ENCODE data around the gene ZNF318. TPM values are rescaled to one million over a fixed set of nuclear protein-coding genes. Genes with fewer than 3 reads are reported as not detected.
"Not testable (repeated sequence)": the region's sequence is repeated elsewhere in the genome, so short reads cannot be mapped to it uniquely, and the experiment has no call there.

ZNF318 gene
- total and polyA plus RNA-seq, 3 donors from 2014 or later = 79.7 to 123 (median 97.9) TPM

GRCh38 chr6:43412541-43412940, 43.1 kb upstream of the ZNF318 start:
- 91% methylated on average over 5 of the region's 5 CpGs; no CpG with 5 or more reads in 1 of the 2 donors for WGBS, 2 donors
- no peaks in the 10 kb centered on the region for H3K36me3 ChIP-seq (ENCODE audit: low read depth, missing control alignments)
- no peak for DNase-seq
- TF ChIP-seq POLR2A (IDR thresholded peaks at IDR 0.05) = no peak
- no peak for TF ChIP-seq CTCF (IDR thresholded peaks at IDR 0.05)
- H3K27me3 ChIP-seq = no peaks in the 10 kb centered on the region
- no peak overlapping the region for H3K4me3 ChIP-seq
- no peak overlapping the region for H3K27ac ChIP-seq
- no peaks in the 10 kb centered on the region for H3K4me1 ChIP-seq
- H3K9me3 ChIP-seq = no peaks in the 10 kb centered on the region
- intact Hi-C loops (cut with DNase I; ENCODE audit: low total_unique reads) = no loop called here

DNA sequence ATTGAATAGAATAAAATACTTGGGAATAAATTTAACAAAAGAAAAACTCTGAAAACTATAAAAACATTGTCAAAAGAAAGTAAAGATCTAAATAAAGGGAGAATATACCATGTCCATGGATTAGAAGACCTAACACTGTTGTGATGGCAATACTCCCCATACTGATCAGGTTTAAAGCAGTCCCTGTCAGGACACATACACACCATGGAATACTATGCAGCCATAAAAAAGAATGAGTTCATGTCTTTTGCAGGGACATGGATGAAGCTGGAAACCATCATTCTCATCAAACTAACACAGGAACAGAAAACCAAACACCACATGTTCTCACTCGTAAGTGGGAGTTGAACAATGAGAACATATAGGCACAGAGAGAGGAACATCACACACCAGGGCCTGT, 41.3 kb upstream of the ZNF318 start:
- H3K36me3 ChIP-seq (ENCODE audit: low read depth, missing control alignments); DNase-seq; H3K27ac ChIP-seq; intact Hi-C loops (cut with DNase I; ENCODE audit: low total_unique reads); H3K4me3 ChIP-seq; H3K27me3 ChIP-seq; H3K4me1 ChIP-seq; H3K9me3 ChIP-seq: not testable (repeated sequence)
- 79 to 83% methylated on average over 1 of the region's 1 CpG for WGBS, 2 donors

GRCh38 chr6:43408259-43408658, 38.8 kb upstream of the ZNF318 start:
- H3K9me3 ChIP-seq = no peaks in the 10 kb centered on the region
- no peaks in the 10 kb centered on the region for H3K36me3 ChIP-seq (ENCODE audit: low read depth, missing control alignments)
- WGBS, 2 donors = 91 to 94% methylated on average over 4 of the region's 4 CpGs
- H3K4me3 ChIP-seq = no peak overlapping the region
- H3K27ac ChIP-seq = no peak overlapping the region
- no peaks in the 10 kb centered on the region for H3K27me3 ChIP-seq
- intact Hi-C loops (cut with DNase I; ENCODE audit: low total_unique reads) = no loop called here
- DNase-seq = no peak
- TF ChIP-seq POLR2A (IDR thresholded peaks at IDR 0.05) (no peak), CTCF (IDR thresholded peaks at IDR 0.05) (no peak)
- no peaks in the 10 kb centered on the region for H3K4me1 ChIP-seq

- Histone ChIP-seq H3K36me3 (ENCODE audit: low read depth, missing control alignments) (no peaks in the 10 kb centered on the region), H3K4me1 (no peaks in the 10 kb centered on the region), H3K4me3 (no peak overlapping the region), H3K27me3 (no peaks in the 10 kb centered on the region), H3K9me3 (no peaks in the 10 kb centered on the region), H3K27ac (no peak overlapping the region)
- no peak for DNase-seq
- WGBS, 2 donors = 6 to 30% methylated on average over 1 of the region's 1 CpG
- TF ChIP-seq CTCF (IDR thresholded peaks at IDR 0.05) (no peak), POLR2A (IDR thresholded peaks at IDR 0.05) (no peak)
- intact Hi-C loops (cut with DNase I; ENCODE audit: low total_unique reads) = no loop called here
These were observed 37.8 kb upstream of the ZNF318 start for GRCh38 chr6:43407296-43407695.

- no peaks in the 10 kb centered on the region for H3K4me1 ChIP-seq
- H3K9me3 ChIP-seq = no peaks in the 10 kb centered on the region
- H3K4me3 ChIP-seq = no peak overlapping the region
- H3K27me3 ChIP-seq = no peaks in the 10 kb centered on the region
- intact Hi-C loops (cut with DNase I; ENCODE audit: low total_unique reads) = no loop called here
- H3K27ac ChIP-seq = no peak overlapping the region
- DNase-seq = no peak
- no peaks in the 10 kb centered on the region for H3K36me3 ChIP-seq (ENCODE audit: low read depth, missing control alignments)
- no peak for TF ChIP-seq POLR2A (IDR thresholded peaks at IDR 0.05)
- TF ChIP-seq CTCF (IDR thresholded peaks at IDR 0.05) = no peak
- 53 to 55% methylated on average over 2 to 3 of the region's 3 CpGs for WGBS, 2 donors
These were observed 35.9 kb upstream of the ZNF318 start for GRCh38 chr6:43405354-43405753.
